Stimulated activated CD4-positive, alpha-beta T cell treated with anti-CD3 and anti-CD28 coated beads, Interleukin-15, amount 100 ng/mL, for 48 hours (primary cell): ENCODE results near the gene KNG1.
"Not testable (repeated sequence)": the region's sequence is repeated elsewhere in the genome, so short reads cannot be mapped to it uniquely, and the experiment has no call there.

Experiments
- DNase-seq, 2 donors: peaks; one replicate each; pipeline ENCODE4 v3.0.0-alpha.2; 2020; ENCODE audit warnings: low read depth in 2 of 2

The KNG1 gene

GRCh38 chr3:186708983-186709679, 8.0 kb upstream of the KNG1 start:
- DNase-seq, result no peak

DNA sequence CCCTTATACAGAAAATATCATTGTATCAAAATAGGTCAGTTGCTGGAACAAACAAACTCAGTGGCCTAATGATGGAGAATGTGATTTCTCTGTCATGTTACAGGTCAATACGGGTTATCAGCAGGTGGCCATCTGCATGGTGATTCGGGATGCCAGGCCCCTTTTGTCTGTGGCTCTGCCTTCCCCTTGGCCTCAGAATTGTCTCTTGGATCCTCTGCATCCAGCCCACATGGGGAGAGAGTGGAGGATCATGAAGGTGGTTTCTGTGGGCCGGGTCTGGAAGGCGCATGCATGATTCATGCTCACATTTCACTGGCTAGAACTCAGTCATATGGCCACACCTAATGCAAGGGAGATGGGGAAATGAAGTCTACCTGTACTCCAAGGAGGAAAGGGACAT, 6.5 kb upstream of the KNG1 start:
- DNase-seq, result not testable (repeated sequence)

DNA sequence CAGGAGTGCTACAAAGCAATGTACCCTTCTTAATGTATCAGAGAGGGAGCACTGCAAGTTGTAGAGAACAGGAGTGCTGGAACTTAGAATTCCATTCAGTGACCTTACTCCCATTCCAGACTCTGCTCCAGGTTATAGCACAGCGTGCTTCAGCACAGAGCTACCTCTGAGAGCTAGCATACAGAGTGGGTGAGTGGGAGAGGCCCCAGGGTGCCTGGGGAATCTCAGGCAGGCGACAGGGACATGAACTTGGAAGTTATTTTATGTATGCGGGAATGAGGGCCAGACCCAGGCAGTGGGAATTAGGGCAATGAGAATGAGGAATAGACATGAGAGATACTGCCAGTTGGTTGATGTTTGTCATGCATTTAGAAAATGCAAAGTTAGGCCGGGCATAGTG, 3.7 kb upstream of the KNG1 start:
- DNase-seq, result no peak

- no peak for DNase-seq
These were observed 3.0 kb downstream of the KNG1 start for GRCh38 chr3:186719945-186720739.

DNA sequence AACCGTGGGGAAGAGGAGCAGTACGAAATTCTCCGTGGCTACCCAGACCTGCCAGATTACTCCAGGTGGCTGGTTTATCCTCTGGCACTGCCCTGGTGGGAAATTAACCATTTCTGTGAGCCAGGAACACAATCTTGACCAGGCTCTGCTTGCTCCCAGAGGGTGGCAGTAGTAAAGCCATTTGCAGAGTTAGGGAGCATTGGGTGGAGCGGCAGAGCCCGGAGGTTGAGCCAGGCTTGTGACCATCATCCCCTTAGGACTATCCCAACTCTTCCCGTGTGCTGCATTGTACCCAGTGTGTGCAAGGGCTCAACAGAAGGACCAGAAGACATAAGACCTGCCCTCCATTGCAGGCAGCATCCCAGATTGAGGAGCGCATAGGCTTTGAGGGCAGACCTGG, 5.3 kb downstream of the KNG1 start:
- DNase-seq, result no peak

GRCh38 chr3:186724911-186725310, 7.8 kb downstream of the KNG1 start:
- DNase-seq, result no peak

GRCh38 chr3:186732169-186732766, 15.1 kb downstream of the KNG1 start:
- peak; percentile 7 to 19 for DNase-seq

GRCh38 chr3:186742618-186743380, 25.6 kb downstream of the KNG1 start:
- no peak for DNase-seq

GRCh38 chr3:186743666-186744065, 26.5 kb downstream of the KNG1 start:
- no peak for DNase-seq

DNA sequence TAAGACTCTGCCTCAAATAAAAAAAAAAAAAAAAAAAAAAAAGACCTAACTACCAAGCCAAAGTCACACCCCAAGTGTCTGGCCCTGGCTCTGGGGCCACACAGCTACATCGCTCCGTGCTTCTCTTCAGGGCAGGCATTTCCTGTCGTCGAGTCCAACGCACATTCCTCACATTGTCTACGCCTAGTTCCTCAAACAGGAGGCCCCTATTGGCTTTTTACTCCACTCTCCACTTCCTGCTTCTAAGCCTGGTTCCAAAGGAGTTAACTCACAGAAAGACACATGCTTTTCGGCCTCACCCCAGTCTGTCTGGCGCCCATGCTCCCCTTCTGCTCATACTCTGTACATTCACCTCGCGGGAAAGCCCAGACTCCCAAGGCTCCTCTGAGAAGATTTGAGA, 28.8 kb downstream of the KNG1 start:
- no peak for DNase-seq

- DNase-seq, result no peak
These were observed 33.2 kb downstream of the KNG1 start for GRCh38 chr3:186750316-186750715.

DNA sequence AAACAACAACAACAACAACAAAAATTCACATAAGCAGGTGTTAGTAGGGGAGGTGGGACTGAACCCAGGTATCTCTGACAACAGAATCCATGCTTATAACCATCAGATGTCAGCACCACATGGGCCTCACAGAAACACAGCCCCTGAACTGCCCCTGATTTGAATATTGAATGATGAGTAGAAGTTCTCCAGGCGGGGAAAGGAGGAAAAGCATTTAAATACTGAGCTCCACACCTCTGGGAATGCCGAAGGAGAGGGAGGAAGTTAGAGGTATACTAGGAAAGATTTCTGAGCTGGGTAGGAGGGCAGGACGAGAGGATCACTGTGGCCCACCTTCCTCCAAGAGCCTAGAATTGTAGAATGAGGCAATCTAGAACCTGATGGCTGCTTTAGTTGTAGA, 34.3 kb downstream of the KNG1 start:
- no peak for DNase-seq

GRCh38 chr3:186754006-186754405, 36.8 kb downstream of the KNG1 start:
- DNase-seq, result no peak

DNA sequence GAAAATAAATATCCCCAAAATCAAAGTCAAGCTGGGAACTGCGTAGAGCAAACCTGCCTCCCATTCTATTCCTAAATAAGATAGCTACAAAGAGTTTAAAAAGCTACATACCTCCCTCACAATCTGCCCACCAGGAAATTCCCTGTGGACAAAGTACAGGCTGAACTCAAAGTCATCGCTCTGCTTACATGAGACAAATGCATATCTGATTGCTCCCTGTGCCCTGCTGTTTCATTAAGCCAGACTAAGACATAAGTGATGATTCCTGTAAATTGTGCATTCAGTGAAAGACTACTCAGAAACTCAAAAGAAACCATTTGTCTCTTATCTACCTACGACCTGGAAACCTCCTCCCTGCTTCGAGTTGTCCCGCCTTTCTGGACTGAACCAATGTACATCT, 37.7 kb downstream of the KNG1 start:
- no peak for DNase-seq

GRCh38 chr3:186757214-186757613, 40.1 kb downstream of the KNG1 start:
- no peak for DNase-seq

DNA sequence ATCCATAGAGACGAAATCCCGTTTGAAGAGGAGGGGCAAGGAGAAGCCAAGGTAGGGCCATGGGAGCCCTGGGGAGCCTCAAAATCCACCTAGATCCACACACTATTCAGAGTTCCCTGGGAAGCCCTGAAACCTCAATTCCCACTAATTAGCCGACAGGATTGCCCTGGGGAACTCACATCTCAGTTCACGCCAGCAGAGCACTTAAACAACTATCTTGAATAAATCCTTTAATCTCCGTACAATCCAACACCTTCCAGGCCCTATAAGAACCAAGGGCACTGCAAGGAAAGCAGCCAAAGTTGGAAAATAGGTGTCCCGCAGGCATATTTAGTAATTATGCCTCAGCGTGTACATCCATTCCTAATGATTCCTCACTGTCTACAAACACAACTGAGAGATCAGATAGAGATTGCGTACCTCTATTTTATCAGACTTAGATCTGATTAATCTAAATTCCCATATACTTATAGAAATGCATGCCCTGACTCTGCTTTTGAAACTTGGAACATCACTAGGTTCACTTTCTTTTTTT, 40.6 kb downstream of the KNG1 start:
- DNase-seq, result no peak

- no peak for DNase-seq
These were observed 42.2 kb downstream of the KNG1 start for GRCh38 chr3:186759231-186759930.

- no peak for DNase-seq
These were observed 43.1 kb downstream of the KNG1 start for GRCh38 chr3:186760141-186760833.

DNA sequence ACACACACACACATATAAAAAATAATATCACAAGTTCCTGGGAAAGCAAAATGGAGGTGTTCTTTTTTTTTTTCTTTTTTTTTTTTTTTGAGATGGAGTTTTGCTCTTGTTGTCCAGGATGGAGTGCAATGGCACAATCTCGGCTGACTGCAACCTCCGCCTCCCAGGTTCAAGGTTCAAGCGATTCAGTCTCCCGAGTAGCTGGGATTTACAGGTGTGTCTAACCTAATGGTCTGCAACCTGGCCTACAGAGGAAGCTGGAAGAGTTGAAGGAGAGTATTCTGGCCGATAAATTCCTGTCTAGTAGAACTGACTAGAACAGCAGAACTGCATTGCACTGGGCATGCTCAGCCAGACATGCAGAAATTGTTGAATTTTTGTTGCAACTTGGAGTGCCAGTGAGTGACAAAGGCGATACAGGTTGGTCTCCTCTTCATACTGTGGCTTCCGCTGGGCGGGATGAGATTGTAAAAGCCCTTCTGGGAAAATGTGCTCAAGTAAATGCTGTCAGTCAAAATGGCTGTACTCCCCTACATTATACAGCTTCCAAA, 43.8 kb downstream of the KNG1 start:
- no peak for DNase-seq

GRCh38 chr3:186772281-186772694, 55.1 kb downstream of the KNG1 start:
- DNase-seq, result no peak
